Stimulated activated CD4-positive, alpha-beta T cell treated with anti-CD3 and anti-CD28 coated beads, Interleukin-2, amount 100 ng/mL, for 4 hours (primary cell): Measurements from ENCODE around the gene ANXA1.

Experiments used
- DNase-seq: peaks from one replicate; pipeline ENCODE4 v3.0.0-alpha.2; 2020; ENCODE audit warnings: low read depth

ANXA1 gene

GRCh38 chr9:73210886-73211666 lies 59.4 kb downstream of the ANXA1 start:
- no peak for DNase-seq

- DNase-seq, result no peak
Observed at GRCh38 chr9:73213300-73213699, 61.6 kb downstream of the ANXA1 start.

GRCh38 chr9:73215249-73215648 lies 63.6 kb downstream of the ANXA1 start:
- DNase-seq, result no peak

GRCh38 chr9:73216100-73216499 lies 64.4 kb downstream of the ANXA1 start:
- DNase-seq, result no peak
